Stimulated activated CD4-positive, alpha-beta T cell treated with anti-CD3 and anti-CD28 coated beads, Interleukin-4, amount 100 ng/mL, for 1 hour (primary cell): ENCODE data around the gene GLRX3.

Experiments
- DNase-seq: peaks from one replicate; pipeline ENCODE4 v3.0.0-alpha.2; 2020

Gene GLRX3

DNA sequence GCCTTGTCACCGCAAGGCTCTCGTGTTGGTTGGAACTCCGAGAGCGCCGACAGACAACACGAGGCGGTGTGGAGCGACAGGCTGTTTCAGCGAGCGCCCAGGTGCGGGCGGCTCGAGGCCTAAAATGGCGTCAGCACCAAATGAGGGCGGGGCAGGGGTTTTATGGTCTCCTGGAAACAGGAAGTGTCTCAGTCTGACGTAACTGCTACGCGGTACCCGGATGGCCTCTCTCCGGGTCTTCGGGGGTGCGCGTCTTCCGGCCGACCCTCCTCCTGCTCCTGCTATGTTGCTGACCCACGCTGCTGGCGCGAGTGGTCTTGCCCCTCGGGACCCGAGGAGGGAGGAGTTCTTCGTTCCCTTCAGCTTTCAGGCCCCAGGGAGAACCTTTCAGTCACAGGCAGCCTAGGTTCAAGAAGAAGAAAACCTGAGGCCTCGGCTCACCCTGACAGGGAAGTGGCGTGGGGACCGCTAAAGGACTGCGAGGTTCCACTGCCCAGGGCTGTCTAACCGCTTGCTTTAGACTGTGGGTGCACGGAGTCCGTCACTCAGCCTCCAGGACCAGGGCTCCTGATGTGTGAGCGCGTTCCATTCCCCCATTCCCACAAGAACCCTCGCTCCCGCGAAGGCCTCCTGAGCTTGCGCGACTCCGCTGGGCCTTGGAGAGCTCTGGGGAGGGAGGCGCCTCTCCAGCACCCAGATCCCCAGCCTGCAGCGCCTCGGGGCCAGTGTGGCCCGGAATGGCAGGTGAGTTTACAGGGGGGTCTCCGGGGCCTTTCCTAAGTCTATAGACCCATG lies 77.3 kb downstream of the GLRX3 start:
- no peak for DNase-seq

DNA sequence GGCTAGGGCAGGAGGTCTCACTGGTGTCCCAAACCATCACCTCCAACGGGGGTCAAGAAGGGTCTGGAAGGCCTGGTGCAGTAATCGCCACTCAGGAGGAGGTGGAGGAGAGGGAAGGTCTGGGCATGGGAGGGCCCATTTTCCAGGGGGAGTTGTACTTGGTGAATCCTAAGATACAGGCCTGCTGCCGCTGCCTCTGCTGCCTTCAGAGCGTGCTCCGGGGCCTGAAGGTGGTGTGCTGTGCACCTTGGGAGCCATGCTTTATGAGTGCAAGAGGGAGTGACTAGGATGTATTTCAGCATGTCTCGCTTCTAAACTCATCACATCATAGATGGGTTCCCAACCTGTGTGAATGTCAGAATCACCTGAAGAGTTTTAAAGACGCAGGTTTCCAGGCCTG lies 78.2 kb downstream of the GLRX3 start:
- no peak for DNase-seq

DNA sequence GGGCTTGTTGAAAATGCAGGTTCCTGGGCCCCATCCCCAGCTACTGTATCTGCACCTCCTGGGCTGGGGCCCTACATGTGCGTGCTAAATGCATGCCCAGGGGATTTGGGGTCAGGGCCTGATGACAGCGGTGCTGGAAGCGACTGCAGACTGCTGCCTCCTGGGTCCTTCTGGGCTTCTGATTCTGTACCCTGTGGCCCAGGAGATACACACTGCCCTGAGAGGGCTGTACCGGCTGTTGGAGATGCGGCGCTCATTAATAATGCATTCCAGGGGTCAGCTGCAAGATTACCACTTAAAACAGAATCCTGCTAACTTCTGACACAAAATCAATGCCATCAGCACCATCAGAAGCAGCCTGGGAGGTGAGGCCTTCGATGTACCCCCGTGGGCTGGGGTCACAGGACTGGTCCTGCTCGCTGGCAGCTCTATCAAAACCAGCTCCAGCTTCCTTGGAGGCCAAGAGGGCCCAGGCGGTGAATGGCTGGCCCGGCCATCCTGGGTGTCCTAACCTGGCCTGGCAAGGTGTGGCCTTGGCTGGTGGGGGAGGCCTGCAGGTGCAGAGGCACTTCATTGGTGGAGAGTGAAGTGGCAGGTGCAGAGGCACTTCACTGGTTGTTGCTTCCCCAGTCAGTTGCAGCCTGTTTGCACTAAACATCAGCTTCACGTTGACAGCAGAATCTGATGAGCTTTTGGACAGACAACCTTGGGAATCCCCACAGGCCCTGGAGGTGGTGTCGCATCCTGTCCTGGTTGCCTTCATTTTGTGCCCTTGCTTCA lies 79.2 kb downstream of the GLRX3 start:
- DNase-seq, result no peak

DNA sequence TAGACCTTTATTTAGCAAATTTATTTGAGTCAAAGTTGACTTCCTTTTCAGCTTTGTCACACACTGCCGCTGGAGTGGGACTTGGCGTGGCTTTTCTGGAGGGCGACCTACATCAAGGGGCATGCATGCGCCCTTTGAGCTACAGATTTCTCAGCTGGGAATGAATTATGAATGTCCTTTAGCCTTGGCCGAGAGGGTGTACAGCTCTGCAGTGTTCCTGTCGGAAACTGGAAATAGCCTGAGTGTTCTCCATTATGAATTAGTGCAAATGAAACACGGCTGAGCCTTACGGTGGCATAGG lies 79.7 kb downstream of the GLRX3 start:
- DNase-seq, result no peak

DNA sequence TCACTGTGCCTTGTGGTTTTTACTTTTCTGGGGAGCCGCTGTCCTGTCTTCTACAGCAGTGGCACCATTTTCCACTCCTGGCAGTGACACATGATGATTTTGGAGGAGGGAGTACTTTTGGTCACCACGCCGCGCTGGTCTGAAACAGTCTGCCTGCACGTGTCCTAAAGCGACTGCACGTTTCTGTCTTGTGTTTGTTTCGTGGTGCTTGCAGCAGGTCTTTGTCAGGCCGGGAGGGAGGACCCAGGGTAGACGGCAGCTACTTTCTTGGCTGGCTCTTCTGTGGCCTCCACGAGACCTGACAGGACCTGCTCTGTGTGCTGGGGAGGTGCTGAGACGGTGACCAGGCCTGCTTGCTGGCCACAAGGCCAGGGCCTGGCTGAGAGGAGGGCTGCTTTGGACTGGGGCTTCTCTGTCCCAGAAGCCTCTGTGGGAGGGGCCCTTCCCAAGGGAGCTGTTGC lies 82.0 kb downstream of the GLRX3 start:
- no peak for DNase-seq

DNA sequence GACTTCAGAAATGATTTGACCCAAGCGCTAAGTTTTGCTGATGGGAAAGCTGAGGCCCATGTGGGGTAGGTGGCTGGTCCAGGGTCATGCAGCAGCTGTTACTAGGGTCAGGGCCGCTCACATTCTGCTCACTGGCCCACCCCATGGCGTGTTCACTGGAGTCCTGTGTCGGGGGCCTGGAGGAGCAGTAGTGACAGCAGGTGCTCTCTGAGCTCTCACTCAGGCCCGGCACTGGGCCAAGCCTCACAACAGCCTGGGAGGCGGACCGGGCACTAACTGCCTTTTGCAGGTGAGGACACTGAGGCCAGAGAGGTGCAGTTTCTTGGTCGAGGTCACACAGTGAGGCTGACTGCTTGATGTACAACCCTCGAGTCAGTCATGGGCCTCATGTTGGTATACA lies 82.7 kb downstream of the GLRX3 start:
- no peak for DNase-seq

DNA sequence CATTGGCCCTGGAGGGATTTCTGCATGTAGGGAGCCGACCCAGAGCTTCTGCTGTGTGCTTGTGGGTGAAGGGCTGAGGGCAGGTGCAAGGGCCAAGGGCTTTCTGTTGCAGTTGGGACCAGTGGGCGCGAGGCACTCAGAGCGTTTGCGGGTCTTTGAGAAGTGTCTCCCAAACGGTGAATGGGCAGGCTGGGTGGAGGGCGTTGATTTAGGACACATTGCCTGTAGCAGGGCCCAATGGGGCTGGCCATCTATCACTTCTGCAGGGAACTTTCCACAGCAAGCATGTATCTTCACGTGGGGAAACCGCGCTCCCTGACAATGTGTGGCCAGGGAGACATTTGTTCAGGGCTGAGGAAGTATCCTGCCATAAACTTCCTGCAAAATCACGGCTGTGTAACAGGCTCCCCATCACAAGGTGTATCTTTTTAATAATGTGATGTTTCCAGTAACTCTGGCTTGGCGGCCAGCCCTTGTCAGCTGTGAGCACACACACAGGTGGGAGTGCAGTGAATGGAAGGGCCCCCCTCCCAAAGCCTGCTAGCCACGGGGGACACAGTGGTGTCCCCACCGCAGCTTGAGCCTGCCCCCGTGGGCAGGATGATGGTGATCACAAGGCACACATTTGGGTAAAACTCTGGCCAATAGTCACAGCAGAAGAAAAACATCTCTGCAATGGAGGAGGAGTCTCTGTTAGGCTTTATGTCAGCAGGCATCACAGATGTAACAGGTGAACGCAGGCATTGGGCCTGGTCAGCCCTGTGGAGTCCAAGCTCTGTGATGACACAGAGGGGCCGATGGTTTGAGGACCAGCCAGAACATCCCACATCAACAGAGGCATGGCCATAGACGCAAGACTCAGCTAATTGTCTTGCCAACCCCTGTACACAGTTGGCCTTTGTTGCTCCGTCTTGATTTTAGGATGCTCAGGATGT lies 84.3 kb downstream of the GLRX3 start:
- no peak for DNase-seq

DNA sequence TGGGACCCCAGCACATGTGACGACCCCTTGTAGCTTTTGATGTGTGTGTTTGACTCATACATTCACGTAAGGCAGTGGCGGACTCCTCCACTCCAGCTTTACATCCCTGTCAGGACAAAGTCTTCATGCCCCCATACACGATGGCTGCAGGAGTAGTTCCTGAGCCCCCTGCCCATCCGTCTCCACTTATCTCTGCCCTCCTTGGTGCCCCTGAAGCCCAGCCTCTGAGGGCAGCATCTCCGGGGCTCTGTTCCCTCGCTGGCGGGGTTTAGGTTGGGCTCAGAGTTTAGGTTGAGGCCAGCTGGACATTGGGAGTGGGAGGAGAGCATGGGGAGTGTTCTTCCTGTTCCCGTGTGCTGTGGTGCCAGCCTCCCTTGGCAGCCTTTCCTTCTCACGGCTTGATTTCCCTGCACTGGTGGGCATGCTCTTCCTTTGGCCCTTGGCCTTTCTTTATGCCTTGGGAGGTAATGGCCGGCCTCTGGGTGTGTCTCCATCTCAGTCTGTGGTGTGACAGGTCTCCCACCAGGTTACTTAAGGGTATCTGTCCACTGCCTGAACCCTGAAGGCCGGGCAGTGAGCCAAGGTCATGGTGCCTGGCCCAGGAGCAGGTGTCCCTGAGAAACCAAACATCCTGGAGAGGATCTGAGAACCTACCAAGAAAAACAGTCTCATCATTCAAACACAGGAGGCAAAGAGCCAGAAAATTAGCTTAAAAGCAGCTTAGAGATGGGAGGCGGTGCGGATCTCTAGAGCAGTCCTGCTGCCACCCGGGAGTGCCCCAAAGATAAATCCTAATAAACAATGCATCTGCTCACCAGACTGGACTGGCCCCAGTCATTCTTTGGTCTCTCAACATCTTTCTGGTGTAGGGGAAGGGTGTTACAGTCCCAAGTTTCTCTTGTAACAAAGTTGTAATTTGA lies 85.5 kb downstream of the GLRX3 start:
- DNase-seq, result no peak

DNA sequence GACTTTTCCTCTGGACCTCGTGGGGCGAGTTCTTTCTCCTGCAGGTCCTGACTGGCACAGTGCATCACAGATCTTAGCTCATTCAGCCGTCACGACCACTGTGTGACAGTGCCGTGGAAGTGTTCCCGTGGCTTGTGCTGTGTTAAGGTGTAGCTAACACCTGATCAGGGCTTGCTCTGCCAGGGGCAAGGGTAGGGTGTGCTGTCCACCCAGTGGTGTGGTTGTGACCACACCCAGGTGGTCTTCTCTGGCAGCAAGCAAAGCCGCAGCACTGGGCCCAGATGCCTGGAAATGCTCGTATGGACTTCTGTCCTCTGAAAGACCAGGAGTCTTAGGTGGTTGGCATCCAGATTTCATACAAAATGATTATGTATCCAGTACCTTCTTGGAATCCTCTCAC lies 86.2 kb downstream of the GLRX3 start:
- DNase-seq, result no peak

DNA sequence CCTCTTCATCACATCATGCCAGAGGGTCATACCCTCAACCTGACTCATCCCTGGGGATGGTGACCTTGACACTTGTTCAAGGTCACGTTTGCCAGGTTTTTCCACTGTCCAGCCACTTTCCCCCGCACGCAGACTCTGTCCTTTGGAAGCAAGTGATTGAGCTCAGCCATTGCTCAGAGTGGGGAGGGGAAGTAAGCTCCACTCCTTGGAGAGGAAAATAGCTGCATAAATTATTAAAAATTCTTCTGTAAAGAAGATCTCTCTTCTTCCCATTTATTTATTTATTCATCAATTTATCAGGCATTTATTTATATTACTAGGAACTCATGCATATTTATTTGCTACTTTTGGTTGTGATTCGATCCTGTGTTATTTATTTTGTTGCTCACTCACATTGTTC lies 88.0 kb downstream of the GLRX3 start:
- DNase-seq, result no peak

DNA sequence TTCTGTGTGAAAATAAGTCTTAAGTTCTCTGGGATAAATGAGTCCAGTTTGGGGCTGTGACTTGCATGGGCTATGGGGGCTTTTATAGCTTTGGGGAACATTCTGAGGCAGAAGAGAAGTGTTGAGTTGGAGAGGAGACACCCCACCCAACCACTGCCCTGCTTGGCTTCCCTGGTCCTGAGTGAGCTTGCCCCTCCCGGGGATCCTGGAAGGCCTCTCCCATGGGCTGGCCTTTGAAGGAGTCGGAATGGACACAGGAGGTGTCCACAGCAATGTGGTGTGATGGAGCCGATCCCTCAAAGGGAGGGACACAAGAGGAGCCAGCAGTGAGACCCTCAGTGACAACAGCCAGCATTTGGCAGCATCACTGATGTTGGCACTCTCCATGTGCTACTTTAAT lies 89.8 kb downstream of the GLRX3 start:
- DNase-seq, result no peak

DNA sequence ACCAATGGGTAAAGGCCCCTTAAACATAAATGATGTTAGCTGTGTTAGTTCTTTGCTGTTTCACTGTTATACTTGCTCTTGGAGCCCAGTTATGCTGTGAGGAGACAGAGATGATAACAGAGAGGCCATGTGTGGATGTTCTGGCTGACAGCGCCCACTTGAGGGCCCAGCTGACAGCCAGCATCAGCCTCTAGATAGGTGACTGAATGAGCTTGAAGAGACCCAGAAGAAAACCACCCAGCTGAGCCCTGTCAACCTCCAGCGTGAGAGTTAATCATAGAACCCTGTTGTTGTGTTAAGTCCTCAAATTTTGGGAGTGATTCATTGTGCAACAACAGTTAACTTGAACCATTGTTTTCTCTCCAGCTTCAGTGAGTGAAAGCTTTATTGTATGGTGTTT lies 91.7 kb downstream of the GLRX3 start:
- no peak for DNase-seq
